ENCODE data around the gene RBP3. TPM values are rescaled to one million over a fixed set of nuclear protein-coding genes. Genes with fewer than 3 reads are reported as not detected.
"Not testable (repeated sequence)": the region's sequence is repeated elsewhere in the genome, so short reads cannot be mapped to it uniquely, and the experiment has no call there.

RBP3 gene
- total and polyA plus RNA-seq, 4 experiments from 2014 or later = not detected

- no peak overlapping the region for H3K27ac Mint-ChIP-seq
- no peak overlapping the region for H3K4me3 ChIP-seq (ENCODE audit: low read length in 2 of 2)
- DNase-seq = no peak
- peaks cover 4% of the 10 kb centered on the region for H3K27me3 ChIP-seq (ENCODE audit: insufficient read depth, low read length)
- ChIA-PET POLR2A (ENCODE audit: partially characterized antibody) (interaction anchor here (1.2 kb wide), 1 partner anchor 1096 kb away, joined by 6 read pairs; no protein-coding TSS in a partner anchor), CTCF (ENCODE audit: partially characterized antibody) (interaction anchor here (0.8 to 2.5 kb wide), 3 partner anchors 10 to 1097 kb away, joined by 3 to 12 read pairs (median 3); no protein-coding TSS in a partner anchor)
- H3K27ac ChIP-seq (ENCODE audit: low read depth, low read length) = no peak overlapping the region
- no peaks in the 10 kb centered on the region for H3K9me3 ChIP-seq (ENCODE audit: control insufficient read depth in 1 of 2, low read length in 2 of 2)
- intact Hi-C loops (cut with micrococcal nuclease) = no loop called here
- peaks cover 45 to 46% of the 10 kb centered on the region in 2 donors for H3K27me3 Mint-ChIP-seq
- H3K36me3 Mint-ChIP-seq = peaks cover 0 to 2% of the 10 kb centered on the region in 2 donors
- peaks cover 12 to 17% (median 15%) of the 10 kb centered on the region in 4 donors for H3K4me1 Mint-ChIP-seq
- H3K4me1 ChIP-seq (ENCODE audit: insufficient read depth, low read length) = peaks cover 12% of the 10 kb centered on the region
- H3K36me3 ChIP-seq (ENCODE audit: insufficient read depth, low read length) = no peaks in the 10 kb centered on the region
- H3K9me3 Mint-ChIP-seq = no peaks in the 10 kb centered on the region
- peak overlapping the region in 1 of 8 donors; percentile 57 for H3K4me3 Mint-ChIP-seq
Measured at GRCh38 chr10:47380341-47381102, 32.4 kb downstream of the RBP3 start.

GRCh38 chr10:47381103-47381395, 32.9 kb downstream of the RBP3 start:
- Histone ChIP-seq H3K27ac (ENCODE audit: low read depth, low read length) (no peak overlapping the region), H3K9me3 (ENCODE audit: control insufficient read depth in 1 of 2, low read length in 2 of 2) (no peaks in the 10 kb centered on the region), H3K4me3 (ENCODE audit: low read length in 2 of 2) (no peak overlapping the region), H3K4me1 (ENCODE audit: insufficient read depth, low read length) (peaks cover 12% of the 10 kb centered on the region), H3K36me3 (ENCODE audit: insufficient read depth, low read length) (no peaks in the 10 kb centered on the region), H3K27me3 (ENCODE audit: insufficient read depth, low read length) (peaks cover 4% of the 10 kb centered on the region)
- Mint-ChIP-seq H3K27me3 (peaks cover 44% of the 10 kb centered on the region in 2 donors), H3K36me3 (peaks cover 0 to 2% of the 10 kb centered on the region in 2 donors), H3K27ac (no peak overlapping the region), H3K4me1 (peaks cover 12 to 17% (median 15%) of the 10 kb centered on the region in 4 donors), H3K9me3 (no peaks in the 10 kb centered on the region), H3K4me3 (peak overlapping the region in 1 of 8 donors; percentile 57)
- POLR2A ChIA-PET (ENCODE audit: partially characterized antibody) = interaction anchor here (1.2 kb wide), 1 partner anchor 1097 kb away, joined by 6 read pairs; no protein-coding TSS in a partner anchor
- CTCF ChIA-PET (ENCODE audit: partially characterized antibody) = interaction anchor here (0.8 to 2.5 kb wide), 2 partner anchors 19 to 1098 kb away, joined by 3 to 12 read pairs; no protein-coding TSS in a partner anchor
- no peak for DNase-seq
- intact Hi-C loops (cut with micrococcal nuclease) = no loop called here

- no peak for DNase-seq
- Mint-ChIP-seq H3K9me3 (no peaks in the 10 kb centered on the region), H3K4me3 (peak overlapping the region in 1 of 8 donors; percentile 5), H3K36me3 (peaks cover 0 to 2% of the 10 kb centered on the region in 2 donors), H3K27ac (no peak overlapping the region), H3K27me3 (peaks cover 39% of the 10 kb centered on the region in 2 donors), H3K4me1 (peaks cover 12 to 17% (median 15%) of the 10 kb centered on the region in 4 donors)
- no peak overlapping the region for H3K4me3 ChIP-seq (ENCODE audit: low read length in 2 of 2)
- no peaks in the 10 kb centered on the region for H3K36me3 ChIP-seq (ENCODE audit: insufficient read depth, low read length)
- CTCF ChIA-PET (ENCODE audit: partially characterized antibody) = interaction anchor here (0.8 to 2.5 kb wide), 3 partner anchors 13 to 1098 kb away, joined by 3 to 12 read pairs (median 3); no protein-coding TSS in a partner anchor
- peaks cover 12% of the 10 kb centered on the region for H3K4me1 ChIP-seq (ENCODE audit: insufficient read depth, low read length)
- POLR2A ChIA-PET (ENCODE audit: partially characterized antibody) = no interaction called here
- H3K27ac ChIP-seq (ENCODE audit: low read depth, low read length) = no peak overlapping the region
- peaks cover 4% of the 10 kb centered on the region for H3K27me3 ChIP-seq (ENCODE audit: insufficient read depth, low read length)
- no peaks in the 10 kb centered on the region for H3K9me3 ChIP-seq (ENCODE audit: control insufficient read depth in 1 of 2, low read length in 2 of 2)
- intact Hi-C loops (cut with micrococcal nuclease) = no loop called here
Measured at GRCh38 chr10:47381427-47382379, 33.5 kb downstream of the RBP3 start.

- Mint-ChIP-seq H3K4me3 (peak overlapping the region; percentile 87 to 97 (median 90)), H3K27ac (peak overlapping the region in 4 of 7 donors; percentile 5 to 77 (median 48)), H3K4me1 (peaks cover 6 to 10% (median 8%) of the 10 kb centered on the region in 4 donors), H3K36me3 (peaks cover 0 to 2% of the 10 kb centered on the region in 2 donors), H3K27me3 (peaks cover 37 to 38% of the 10 kb centered on the region in 2 donors), H3K9me3 (peaks cover 0 to 8% (median 1%) of the 10 kb centered on the region in 8 donors)
- CTCF ChIA-PET (ENCODE audit: partially characterized antibody) = no interaction called here
- peaks cover 12% of the 10 kb centered on the region for H3K4me1 ChIP-seq (ENCODE audit: insufficient read depth, low read length)
- POLR2A ChIA-PET (ENCODE audit: partially characterized antibody) = no interaction called here
- intact Hi-C loops (cut with micrococcal nuclease) = no loop called here
- H3K9me3 ChIP-seq (ENCODE audit: control insufficient read depth in 1 of 2, low read length in 2 of 2) = no peaks in the 10 kb centered on the region
- no peaks in the 10 kb centered on the region for H3K36me3 ChIP-seq (ENCODE audit: insufficient read depth, low read length)
- H3K4me3 ChIP-seq (ENCODE audit: low read length in 2 of 2) = peak overlapping the region in 1 of 2 donors; percentile 52
- peaks cover 4% of the 10 kb centered on the region for H3K27me3 ChIP-seq (ENCODE audit: insufficient read depth, low read length)
- no peak for DNase-seq
- no peak overlapping the region for H3K27ac ChIP-seq (ENCODE audit: low read depth, low read length)
Measured at GRCh38 chr10:47383261-47384147, 35.3 kb downstream of the RBP3 start.

GRCh38 chr10:47384148-47384921, 36.2 kb downstream of the RBP3 start, which contains the start of gene ZNF488:
ZNF488 (minus strand) TSS chr10:47384293; CDS start chr10:47368829, 15,464 bp downstream.
- H3K36me3 ChIP-seq (ENCODE audit: insufficient read depth, low read length) = no peaks in the 10 kb centered on the region
- H3K27me3 ChIP-seq (ENCODE audit: insufficient read depth, low read length) = peaks cover 4% of the 10 kb centered on the region
- H3K9me3 ChIP-seq (ENCODE audit: control insufficient read depth in 1 of 2, low read length in 2 of 2) = no peaks in the 10 kb centered on the region
- intact Hi-C loops (cut with micrococcal nuclease) = no loop called here
- H3K9me3 Mint-ChIP-seq = peaks cover 0 to 12% (median 1%) of the 10 kb centered on the region in 8 donors
- ChIA-PET CTCF (ENCODE audit: partially characterized antibody) (no interaction called here), POLR2A (ENCODE audit: partially characterized antibody) (interaction anchor here (0.8 kb wide), 1 partner anchor 12 kb away, joined by 4 read pairs; no protein-coding TSS in a partner anchor)
- H3K27ac ChIP-seq (ENCODE audit: low read depth, low read length) = no peak within 1 kb of the TSS
- peak; percentile 54 to 74 (median 66) for DNase-seq
- peaks cover 6 to 10% (median 8%) of the 10 kb centered on the region in 4 donors for H3K4me1 Mint-ChIP-seq
- H3K4me3 ChIP-seq (ENCODE audit: low read length in 2 of 2) = peak within 1 kb of the TSS in 1 of 2 donors; percentile 52
- peak within 1 kb of the TSS in 5 of 7 donors; percentile 38 to 79 (median 71) for H3K27ac Mint-ChIP-seq
- peaks cover 0 to 2% of the 10 kb centered on the region in 2 donors for H3K36me3 Mint-ChIP-seq
- H3K27me3 Mint-ChIP-seq = peaks cover 34% of the 10 kb centered on the region in 2 donors
- peak within 1 kb of the TSS; percentile 89 to 97 (median 92) for H3K4me3 Mint-ChIP-seq
- peaks cover 12% of the 10 kb centered on the region for H3K4me1 ChIP-seq (ENCODE audit: insufficient read depth, low read length)

GRCh38 chr10:47386104-47386503, 37.9 kb downstream of the RBP3 start:
- POLR2A ChIA-PET (ENCODE audit: partially characterized antibody); H3K36me3 ChIP-seq (ENCODE audit: insufficient read depth, low read length); H3K27ac Mint-ChIP-seq; DNase-seq; H3K4me3 ChIP-seq (ENCODE audit: low read length in 2 of 2); H3K9me3 ChIP-seq (ENCODE audit: control insufficient read depth in 1 of 2, low read length in 2 of 2); H3K4me1 Mint-ChIP-seq; CTCF ChIA-PET (ENCODE audit: partially characterized antibody); H3K27me3 ChIP-seq (ENCODE audit: insufficient read depth, low read length); H3K36me3 Mint-ChIP-seq; intact Hi-C loops (cut with micrococcal nuclease); H3K27ac ChIP-seq (ENCODE audit: low read depth, low read length): not testable (repeated sequence)
- H3K4me1 ChIP-seq (ENCODE audit: insufficient read depth, low read length) = peaks cover 12% of the 10 kb centered on the region
- H3K27me3 Mint-ChIP-seq = peaks cover 26 to 28% of the 10 kb centered on the region in 2 donors
- H3K9me3 Mint-ChIP-seq = peaks cover 0 to 12% (median 1%) of the 10 kb centered on the region in 8 donors
- H3K4me3 Mint-ChIP-seq = peak overlapping the region in 1 of 8 donors; percentile 33

All from CD4-positive, alpha-beta memory T cell (primary cell).